Colonic mucosa (tissue), 4 donors: ENCODE results near the gene GMDS. TPM values are rescaled to one million over a fixed set of nuclear protein-coding genes. Genes with fewer than 3 reads are reported as not detected.

Source experiments
- DNase-seq: peaks from one replicate; pipeline ENCODE4 v3.0.0-alpha.2; 2020
- H3K27ac ChIP-seq: fragments of 200-600 bp; one replicate; pipeline ENCODE4 v1.8.0; 2021
- H3K27me3 ChIP-seq: fragments of 200-600 bp; one replicate; pipeline ENCODE4 v1.8.0; 2021
- H3K36me3 ChIP-seq: fragments of 200-600 bp; one replicate; pipeline ENCODE4 v1.8.0; 2021
- H3K4me1 ChIP-seq: fragments of 200-600 bp; one replicate; pipeline ENCODE4 v1.8.0; 2021; ENCODE audit warnings: mild to moderate bottlenecking
- H3K4me3 ChIP-seq: fragments of 200-600 bp; one replicate; pipeline ENCODE4 v1.8.0; 2021
- H3K9ac ChIP-seq, 2 donors: one replicate each; pipeline ENCODE4 v1.7.0; 2013; ENCODE audit warnings: control low read depth in 2 of 2, low read depth in 2 of 2, low read length in 2 of 2
- H3K9me3 ChIP-seq: fragments of 200-600 bp; one replicate; pipeline ENCODE4 v1.8.0; 2021
- CTCF ChIP-seq: fragments of 200-600 bp; IDR thresholded peaks from one replicate; pipeline ENCODE4 v1.8.0; 2022; ENCODE audit warnings: antibody characterized with exemption, mild to moderate bottlenecking
- intact Hi-C: fragments of 100-400 bp; cut with DNase I; formaldehyde crosslinking; loops from one replicate; pipeline ENCODE4 v1.14.1; 2022
- total RNA-seq, 2 donors: library from RNA; stranded (reverse); fragmentation: NEBNext Ultra II Directional in 1 of 2; extraction: Animal tissue kit (Norgen Biotek cat#: 25700) in 1 of 2; gene quantifications; one replicate each; pipeline ENCODE4 v1.2.1, GENCODE V29; 2021
- donor health status: healthy.
- donor health status: DM: no; HTN: no; CAD: no.
- donor health status: DM: no; HTN: no; CAD: no.

The GMDS gene
- total RNA-seq, 2 donors from 2014 or later, result 247 to 272 TPM

GRCh38 chr6:2116496-2116895, 128.9 kb downstream of the GMDS start:
- no peaks in the 10 kb centered on the region for H3K36me3 ChIP-seq
- intact Hi-C loops, result no loop called here
- H3K4me3 ChIP-seq, result no peak overlapping the region
- no peaks in the 10 kb centered on the region for H3K9me3 ChIP-seq
- no peak for TF ChIP-seq CTCF
- no peaks in the 10 kb centered on the region for H3K27me3 ChIP-seq
- DNase-seq, result no peak
- H3K9ac ChIP-seq, result no peak overlapping the region
- H3K4me1 ChIP-seq, result no peaks in the 10 kb centered on the region
- no peak overlapping the region for H3K27ac ChIP-seq

- Histone ChIP-seq H3K27me3 (no peaks in the 10 kb centered on the region), H3K4me1 (no peaks in the 10 kb centered on the region), H3K4me3 (no peak overlapping the region), H3K9ac (no peak overlapping the region), H3K9me3 (no peaks in the 10 kb centered on the region), H3K36me3 (no peaks in the 10 kb centered on the region), H3K27ac (no peak overlapping the region)
- TF ChIP-seq CTCF, result no peak
- intact Hi-C loops, result no loop called here
- DNase-seq, result no peak
Measured at GRCh38 chr6:2114100-2114499, 131.3 kb downstream of the GMDS start.

GRCh38 chr6:2111162-2111677, 134.2 kb downstream of the GMDS start:
- Histone ChIP-seq H3K9ac (no peak overlapping the region), H3K4me1 (no peaks in the 10 kb centered on the region), H3K9me3 (no peaks in the 10 kb centered on the region), H3K27ac (no peak overlapping the region), H3K36me3 (no peaks in the 10 kb centered on the region), H3K4me3 (no peak overlapping the region), H3K27me3 (no peaks in the 10 kb centered on the region)
- DNase-seq, result no peak
- intact Hi-C loops, result no loop called here
- no peak for TF ChIP-seq CTCF

GRCh38 chr6:2110504-2110903, 134.9 kb downstream of the GMDS start:
- TF ChIP-seq CTCF, result no peak
- Histone ChIP-seq H3K4me1 (no peaks in the 10 kb centered on the region), H3K27me3 (no peaks in the 10 kb centered on the region), H3K27ac (no peak overlapping the region), H3K36me3 (no peaks in the 10 kb centered on the region), H3K4me3 (no peak overlapping the region), H3K9ac (no peak overlapping the region), H3K9me3 (no peaks in the 10 kb centered on the region)
- intact Hi-C loops, result no loop called here
- no peak for DNase-seq

- H3K36me3 ChIP-seq, result no peaks in the 10 kb centered on the region
Measured at GRCh38 chr6:2109796-2110195, 135.6 kb downstream of the GMDS start.

More at GRCh38 chr6:2109796-2110195, 135.6 kb downstream of the GMDS start:
- no peak overlapping the region for H3K9ac ChIP-seq
- no peak for TF ChIP-seq CTCF
- H3K4me3 ChIP-seq, result no peak overlapping the region
- no peak overlapping the region for H3K27ac ChIP-seq
- H3K9me3 ChIP-seq, result no peaks in the 10 kb centered on the region
- no peak for DNase-seq
- H3K27me3 ChIP-seq, result no peaks in the 10 kb centered on the region
- H3K4me1 ChIP-seq, result no peaks in the 10 kb centered on the region
- intact Hi-C loops, result loop anchor here (5.0 kb wide), 1 partner anchor 507 kb away; no protein-coding TSS in a partner anchor
